ENCODE results near the gene HPN.

The HPN gene

GRCh38 chr19:35032356-35032865, 9.1 kb upstream of the HPN start:
- H3K36me3 ChIP-seq (ENCODE audit: insufficient read depth, low read length), result peaks cover 10% of the 10 kb centered on the region
- no peaks in the 10 kb centered on the region for H3K9me2 ChIP-seq (ENCODE audit: low read depth, low read length)
- H2AFZ ChIP-seq (ENCODE audit: low read length), result no peak overlapping the region
- H3K27me3 ChIP-seq (ENCODE audit: insufficient read depth, low read length), result peaks cover 11% of the 10 kb centered on the region
- H4K20me1 ChIP-seq (ENCODE audit: insufficient read depth, low read length), result no peaks in the 10 kb centered on the region
- no peaks in the 10 kb centered on the region for H3F3A ChIP-seq (ENCODE audit: insufficient read depth, low read length)
- H3K79me2 ChIP-seq (ENCODE audit: insufficient read depth, low read length), result no peaks in the 10 kb centered on the region
- TF ChIP-seq EZH2 (IDR thresholded peaks at IDR 0.05; ENCODE audit: borderline replicate concordance, low read length) (no peak), CTCF (IDR thresholded peaks at IDR 0.05; ENCODE audit: low read length) (no peak)
- H3K27ac ChIP-seq (ENCODE audit: low read depth, low read length, poor library complexity, severe bottlenecking), result no peak overlapping the region
- no peaks in the 10 kb centered on the region for H3K4me1 ChIP-seq (ENCODE audit: insufficient read depth, low read length, severe bottlenecking)
- H3K4me3 ChIP-seq (ENCODE audit: low read depth, low read length, poor library complexity, severe bottlenecking), result no peak overlapping the region
- H3K9ac ChIP-seq (ENCODE audit: low read length), result no peak overlapping the region
- no peaks in the 10 kb centered on the region for H3K9me3 ChIP-seq (ENCODE audit: low read length)
- no peak overlapping the region for H3K4me2 ChIP-seq (ENCODE audit: low read length)

- Histone ChIP-seq H3K4me3 (ENCODE audit: low read depth, low read length, poor library complexity, severe bottlenecking) (no peak overlapping the region), H2AFZ (ENCODE audit: low read length) (no peak overlapping the region), H3F3A (ENCODE audit: insufficient read depth, low read length) (no peaks in the 10 kb centered on the region), H3K79me2 (ENCODE audit: insufficient read depth, low read length) (no peaks in the 10 kb centered on the region), H3K27me3 (ENCODE audit: insufficient read depth, low read length) (peaks cover 11% of the 10 kb centered on the region), H3K4me2 (ENCODE audit: low read length) (no peak overlapping the region), H3K4me1 (ENCODE audit: insufficient read depth, low read length, severe bottlenecking) (peaks cover 5% of the 10 kb centered on the region), H3K36me3 (ENCODE audit: insufficient read depth, low read length) (peaks cover 1% of the 10 kb centered on the region), H3K27ac (ENCODE audit: low read depth, low read length, poor library complexity, severe bottlenecking) (no peak overlapping the region), H4K20me1 (ENCODE audit: insufficient read depth, low read length) (no peaks in the 10 kb centered on the region), H3K9ac (ENCODE audit: low read length) (no peak overlapping the region), H3K9me2 (ENCODE audit: low read depth, low read length) (no peaks in the 10 kb centered on the region), H3K9me3 (ENCODE audit: low read length) (no peaks in the 10 kb centered on the region)
- TF ChIP-seq CTCF (IDR thresholded peaks at IDR 0.05; ENCODE audit: low read length) (no peak), EZH2 (IDR thresholded peaks at IDR 0.05; ENCODE audit: borderline replicate concordance, low read length) (no peak)
Observed at GRCh38 chr19:35033067-35034004, 8.2 kb upstream of the HPN start.

- Histone ChIP-seq H3K4me3 (ENCODE audit: low read depth, low read length, poor library complexity, severe bottlenecking) (no peak overlapping the region), H3F3A (ENCODE audit: insufficient read depth, low read length) (no peaks in the 10 kb centered on the region), H4K20me1 (ENCODE audit: insufficient read depth, low read length) (no peaks in the 10 kb centered on the region), H3K27me3 (ENCODE audit: insufficient read depth, low read length) (peaks cover 11% of the 10 kb centered on the region), H3K4me1 (ENCODE audit: insufficient read depth, low read length, severe bottlenecking) (peaks cover 5% of the 10 kb centered on the region), H3K79me2 (ENCODE audit: insufficient read depth, low read length) (no peaks in the 10 kb centered on the region), H3K27ac (ENCODE audit: low read depth, low read length, poor library complexity, severe bottlenecking) (no peak overlapping the region), H3K4me2 (ENCODE audit: low read length) (no peak overlapping the region), H3K9ac (ENCODE audit: low read length) (no peak overlapping the region), H3K9me3 (ENCODE audit: low read length) (no peaks in the 10 kb centered on the region), H3K9me2 (ENCODE audit: low read depth, low read length) (no peaks in the 10 kb centered on the region), H2AFZ (ENCODE audit: low read length) (no peak overlapping the region), H3K36me3 (ENCODE audit: insufficient read depth, low read length) (no peaks in the 10 kb centered on the region)
- no peak for TF ChIP-seq EZH2 (IDR thresholded peaks at IDR 0.05; ENCODE audit: borderline replicate concordance, low read length)
- no peak for TF ChIP-seq CTCF (IDR thresholded peaks at IDR 0.05; ENCODE audit: low read length)
Observed at GRCh38 chr19:35034005-35034502, 7.5 kb upstream of the HPN start.
